GM04504 (cell line): ENCODE data around the gene ZNF682.
"Not testable (repeated sequence)": the region's sequence is repeated elsewhere in the genome, so short reads cannot be mapped to it uniquely, and the experiment has no call there.

Experiments
- DNase-seq: peaks from one replicate; pipeline ENCODE4 v3.0.0-alpha.2; 2012; ENCODE audit warnings: low read depth

The ZNF682 gene

GRCh38 chr19:20039203-20039723, at the start of gene ZNF682:
ZNF682 (minus strand) TSS chr19:20039505; CDS start chr19:20039345, 160 bp downstream.
- peak; percentile 92 for DNase-seq

- not testable (repeated sequence) for DNase-seq
Measured at GRCh38 chr19:20082876-20083275, 43.6 kb upstream of the ZNF682 start.

DNA sequence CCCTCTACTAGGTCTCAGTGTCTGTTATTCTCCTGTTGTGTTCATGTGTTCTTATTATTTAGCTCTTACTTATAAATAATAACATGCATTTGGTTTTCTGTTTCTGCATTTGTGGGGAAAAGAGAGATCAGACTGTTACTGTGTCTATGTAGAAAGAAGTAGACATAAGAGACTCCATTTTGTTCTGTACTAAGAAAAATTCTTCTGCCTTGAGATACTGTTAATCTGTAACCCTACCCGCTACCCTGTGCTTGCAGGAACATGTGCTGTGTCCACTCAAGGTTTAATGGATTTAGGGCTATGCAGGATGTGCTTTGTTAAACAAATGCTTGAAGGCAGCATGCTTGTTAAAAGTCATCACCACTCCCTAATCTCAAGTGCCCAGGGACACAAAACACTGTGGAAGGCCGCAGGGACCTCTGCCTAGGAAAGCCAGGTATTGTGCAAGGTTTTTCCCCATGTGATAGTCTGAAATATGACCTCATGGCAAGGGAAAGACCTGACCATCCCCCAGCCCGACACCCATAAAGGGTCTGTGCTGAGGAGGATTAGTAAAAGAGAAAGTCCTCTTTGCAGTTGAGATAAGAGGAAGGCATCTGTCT, 43.0 kb upstream of the ZNF682 start:
- not testable (repeated sequence) for DNase-seq

DNA sequence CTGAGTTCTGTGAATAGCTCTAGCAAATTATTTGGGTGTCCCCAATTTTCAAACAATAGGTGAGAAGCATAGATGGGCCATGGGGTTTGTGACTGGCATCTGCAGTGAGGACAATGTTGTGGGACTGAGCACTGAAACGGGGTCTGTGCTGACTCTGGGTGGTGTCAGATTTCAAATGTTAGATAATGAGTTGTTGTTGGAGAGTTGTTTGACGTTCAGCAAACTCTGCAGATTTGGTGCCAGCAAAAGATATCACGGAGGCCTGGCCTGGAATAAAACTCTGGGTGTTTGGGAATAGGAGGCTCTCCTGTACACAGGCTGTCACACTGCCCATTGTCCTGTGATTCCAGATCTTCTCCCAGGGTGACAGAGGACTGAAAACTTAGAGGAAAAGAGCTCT, 41.4 kb upstream of the ZNF682 start:
- DNase-seq: no peak

DNA sequence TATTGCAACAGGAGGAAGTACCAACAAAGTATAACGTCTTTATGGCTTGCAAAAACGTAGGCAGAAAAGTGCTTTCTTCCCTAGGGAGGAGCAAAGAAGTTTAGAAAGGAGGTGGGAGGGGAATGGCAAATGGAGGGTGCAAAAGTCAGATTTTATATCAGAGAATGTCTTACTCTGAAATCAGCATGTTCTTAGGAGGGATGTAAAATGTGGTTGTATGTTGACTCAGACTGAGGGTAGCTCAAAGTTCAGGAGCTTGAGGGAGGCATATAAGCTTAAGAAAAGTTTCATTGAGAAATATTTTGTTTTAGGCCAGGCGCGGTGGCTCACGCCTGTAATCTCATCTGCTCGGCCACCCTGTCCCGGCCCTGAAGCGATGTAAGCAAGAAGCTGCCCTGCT, 40.2 kb upstream of the ZNF682 start:
- DNase-seq: no peak

DNA sequence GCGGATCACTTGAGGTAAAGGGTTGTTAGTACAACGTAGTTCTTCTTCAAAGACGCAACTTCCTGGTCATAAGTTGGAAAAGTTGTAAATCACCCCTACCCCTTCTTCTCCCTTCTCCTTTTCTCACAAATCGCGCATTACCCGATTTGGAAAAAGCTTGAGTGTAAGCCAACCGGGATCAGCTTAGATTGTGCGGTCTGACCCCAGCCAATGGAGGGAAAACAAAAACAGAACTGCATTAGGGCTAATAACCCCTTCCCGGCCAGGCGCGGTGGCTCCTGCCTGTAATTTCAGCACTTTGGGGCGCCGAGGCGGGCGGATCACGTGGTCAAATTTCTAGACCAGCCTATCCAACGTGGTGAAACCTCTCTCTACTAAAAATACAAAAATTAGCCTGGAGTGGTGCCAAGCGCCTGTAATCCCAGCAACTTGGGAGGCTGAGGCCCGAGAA, 39.3 kb upstream of the ZNF682 start:
- DNase-seq: peak; percentile 4

- DNase-seq: peak; percentile 95
Measured at GRCh38 chr19:20077791-20078463, 38.6 kb upstream of the ZNF682 start, which contains the start of gene ZNF90. ZNF90 (plus strand) TSS chr19:20078000; CDS start chr19:20078133, 133 bp downstream.

GRCh38 chr19:20072936-20073335, 33.6 kb upstream of the ZNF682 start:
- DNase-seq: no peak

DNA sequence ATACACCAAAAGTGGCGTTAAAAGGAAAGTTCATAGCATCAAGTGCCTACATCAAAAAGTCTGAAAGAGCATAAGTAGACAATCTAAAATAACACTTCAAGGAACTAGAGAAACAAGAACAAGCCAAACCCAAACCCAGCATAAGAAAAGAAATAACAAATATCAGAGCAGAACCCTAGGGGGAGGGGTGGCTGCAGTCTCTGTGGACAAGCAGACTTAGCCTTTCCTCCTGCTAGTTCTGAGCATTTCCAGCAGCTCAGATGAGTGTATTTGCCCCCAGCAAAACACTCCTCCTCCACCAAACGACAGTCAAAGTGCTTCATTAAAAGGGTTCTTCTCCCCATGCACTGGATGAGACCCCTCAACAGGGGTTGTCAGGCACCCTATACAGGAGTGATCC, 31.4 kb upstream of the ZNF682 start:
- DNase-seq: no peak

DNA sequence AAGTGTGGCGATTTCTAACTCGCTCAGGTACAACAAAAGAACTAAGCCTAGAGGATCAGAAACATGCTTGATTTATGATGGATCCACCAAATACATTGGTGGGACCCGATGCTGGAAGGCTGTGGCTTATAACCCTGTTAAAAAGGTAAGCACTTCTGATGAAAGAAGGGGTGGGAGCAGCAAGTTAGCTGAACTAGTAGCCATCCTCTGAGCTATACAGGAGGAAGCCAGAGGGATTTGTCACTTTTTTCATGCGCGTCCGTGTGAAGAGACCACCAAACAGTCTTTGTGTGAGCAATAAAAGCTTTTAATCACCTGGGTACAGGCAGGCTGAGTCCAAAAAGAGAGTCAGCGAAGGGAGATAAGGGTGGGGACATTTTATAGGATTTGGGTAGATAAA, 29.3 kb upstream of the ZNF682 start:
- not testable (repeated sequence) for DNase-seq

DNA sequence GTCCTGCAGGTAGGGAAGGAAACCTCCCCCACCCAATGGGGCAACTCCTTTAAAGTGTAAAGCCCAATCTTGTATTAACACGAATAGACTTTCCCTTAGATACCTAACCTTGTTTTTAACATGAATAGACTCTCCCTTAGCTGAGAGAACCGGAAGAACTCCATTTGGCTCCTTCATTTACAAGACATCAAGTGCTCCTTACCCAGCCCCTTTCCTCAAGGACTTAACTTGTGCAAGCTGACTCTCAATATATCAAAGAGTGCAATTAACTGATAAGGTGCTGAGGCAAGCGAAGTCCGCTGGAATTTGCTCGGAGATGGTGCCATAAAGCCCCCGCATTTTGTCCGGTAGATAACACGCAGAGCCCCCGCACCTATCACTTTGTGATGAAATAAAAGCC, 28.6 kb upstream of the ZNF682 start:
- no peak for DNase-seq

DNA sequence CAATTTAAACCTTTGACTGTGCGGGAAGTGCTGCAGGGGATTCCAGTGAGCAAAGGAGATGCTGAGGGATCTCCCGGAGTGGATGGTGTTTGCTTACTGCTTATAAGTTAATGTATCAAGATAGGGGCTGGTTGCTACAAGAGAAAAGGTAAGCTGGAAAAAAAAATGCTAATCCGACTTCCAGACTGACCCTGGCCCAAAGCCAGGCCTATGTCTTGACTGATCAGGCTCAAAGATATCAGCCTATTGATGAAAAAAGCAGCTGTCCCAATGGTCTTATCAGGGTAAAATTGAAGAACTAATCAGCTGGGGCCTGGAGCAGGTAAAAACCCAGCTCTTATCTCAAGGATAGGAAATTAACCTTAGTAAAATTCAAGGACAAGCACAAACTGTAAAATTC, 27.6 kb upstream of the ZNF682 start:
- DNase-seq: no peak

GRCh38 chr19:20060282-20060681, 21.0 kb upstream of the ZNF682 start:
- DNase-seq: no peak

- not testable (repeated sequence) for DNase-seq
Measured at GRCh38 chr19:20058738-20059137, 19.4 kb upstream of the ZNF682 start.

DNA sequence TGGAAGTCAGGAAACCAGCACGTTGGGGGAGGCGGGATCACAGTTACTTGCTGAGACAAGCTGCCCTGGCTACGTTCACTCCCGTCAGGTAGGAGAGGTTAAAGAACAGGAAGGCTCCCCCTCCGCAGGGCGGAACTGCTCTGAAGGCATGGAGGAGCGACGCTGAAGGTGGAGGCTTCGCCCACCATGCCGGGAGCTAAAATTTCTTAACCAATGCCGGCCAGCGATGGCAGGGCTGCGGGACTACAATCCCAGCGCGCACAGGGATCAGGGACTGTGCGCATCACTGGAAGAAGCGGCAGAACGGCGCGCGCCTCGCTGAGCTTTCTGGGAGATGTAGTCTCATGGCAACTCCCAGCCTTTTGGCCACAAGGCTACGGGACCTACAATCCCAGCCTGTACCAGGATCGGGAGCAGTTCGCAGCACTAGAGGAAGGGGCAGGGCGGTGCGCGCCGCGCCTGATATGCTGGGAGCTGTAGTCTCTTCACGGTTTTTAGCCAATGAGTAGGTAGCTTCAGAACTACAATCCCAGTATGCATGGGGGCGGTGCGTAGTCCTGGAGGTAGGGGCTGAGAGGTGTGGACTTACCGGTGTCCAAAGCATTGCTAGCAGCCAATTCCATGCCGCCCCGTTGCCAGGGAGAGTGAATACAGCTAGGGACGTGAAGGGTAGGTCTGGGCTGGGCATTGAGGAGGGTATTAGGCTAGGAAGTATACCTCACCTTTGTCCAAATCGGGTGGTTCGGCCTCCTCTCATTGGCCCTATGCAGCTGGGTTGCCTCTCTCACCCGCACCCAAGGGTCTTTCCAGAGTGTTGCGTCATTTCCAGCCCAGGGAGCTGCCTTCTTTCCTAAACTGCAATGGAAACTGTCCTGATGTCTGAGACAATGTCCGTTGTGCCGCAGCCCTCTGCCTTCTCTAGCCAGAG, 12.8 kb upstream of the ZNF682 start:
- DNase-seq: peak; percentile 95

GRCh38 chr19:20045742-20046141, 6.4 kb upstream of the ZNF682 start:
- not testable (repeated sequence) for DNase-seq

DNA sequence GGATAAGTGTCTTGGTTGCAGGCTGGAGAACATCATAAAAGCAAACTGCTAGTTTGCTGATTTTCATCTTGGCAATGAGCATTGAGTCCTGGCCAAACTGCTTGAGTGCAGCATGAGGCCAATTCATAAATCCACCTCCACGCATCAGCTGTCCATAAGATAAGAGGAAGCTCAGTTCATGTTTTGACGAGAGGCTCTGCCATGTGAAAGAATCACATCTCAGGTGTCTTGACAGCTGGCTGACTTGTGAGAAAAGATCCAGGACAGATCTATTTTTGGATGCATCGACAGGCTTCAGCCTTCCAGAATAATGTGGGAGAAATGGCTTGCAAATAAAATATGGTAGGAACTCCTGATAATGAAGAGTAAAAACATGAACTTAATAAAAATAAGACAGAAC, 5.4 kb upstream of the ZNF682 start:
- DNase-seq: no peak

DNA sequence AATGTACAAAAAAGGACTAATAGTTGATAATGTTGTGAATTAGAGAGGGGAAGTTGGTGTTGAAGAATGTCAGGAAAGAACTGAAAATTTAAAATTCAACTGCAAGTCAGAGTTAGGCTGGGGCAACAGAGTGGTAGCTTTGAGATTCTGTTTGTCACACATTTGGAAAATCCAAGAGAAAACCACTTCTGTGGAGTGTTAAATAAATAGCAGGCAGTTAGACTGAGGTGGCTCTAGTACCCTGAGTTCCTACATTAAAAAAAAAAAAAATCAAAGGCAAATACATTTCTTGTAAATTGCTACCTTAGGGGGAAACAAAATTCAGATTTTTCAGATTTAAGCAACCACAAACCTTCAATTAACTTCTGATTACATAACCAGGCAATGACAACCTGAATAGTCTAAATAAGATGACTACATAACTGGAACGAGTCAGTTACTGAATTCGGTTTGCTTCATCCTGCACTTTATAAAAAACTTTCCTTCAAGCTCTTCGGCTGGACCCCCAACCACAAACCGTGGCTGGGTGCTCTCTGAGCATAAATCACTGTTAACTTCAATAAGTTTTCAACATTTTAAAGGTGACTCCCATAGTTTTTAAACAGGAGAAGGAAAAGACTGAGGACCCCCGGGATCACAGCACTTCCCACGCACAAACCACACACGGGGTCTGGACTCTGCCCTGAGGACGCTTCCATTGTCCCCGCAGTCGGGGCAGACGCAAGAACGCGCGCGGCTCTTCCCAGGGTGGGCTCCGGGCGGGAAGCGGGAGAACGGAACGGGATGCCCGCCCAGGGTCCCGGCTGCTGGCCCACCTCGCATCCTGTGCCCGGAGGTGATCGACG, 725 bp downstream of the ZNF682 start:
- no peak for DNase-seq

- no peak for DNase-seq
Measured at GRCh38 chr19:20035935-20036334, 3.4 kb downstream of the ZNF682 start.

GRCh38 chr19:20028611-20029010, 10.7 kb downstream of the ZNF682 start:
- DNase-seq: no peak

DNA sequence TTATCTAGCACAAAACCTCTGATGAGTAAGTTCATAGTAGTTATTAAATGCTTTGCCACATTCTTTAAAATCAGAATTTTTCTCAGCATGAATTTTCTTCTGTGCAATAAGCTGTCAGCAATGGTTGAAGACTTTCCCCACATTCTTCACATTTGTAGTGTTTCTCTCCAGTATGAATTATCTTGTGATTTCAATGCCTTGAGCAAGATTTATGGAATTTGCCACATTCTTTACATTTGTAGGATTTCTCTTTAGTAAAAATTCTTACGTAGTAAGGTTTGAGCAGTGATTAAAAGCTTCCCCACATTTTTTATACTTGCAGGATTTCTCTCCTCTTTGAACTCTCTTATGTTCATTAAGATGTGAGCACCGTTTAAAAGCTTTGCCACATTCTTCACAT, 33.6 kb downstream of the ZNF682 start:
- no peak for DNase-seq
